MM.1S (cell line): Measurements from ENCODE around the gene TAF11L2.
"Not testable (repeated sequence)": the region's sequence is repeated elsewhere in the genome, so short reads cannot be mapped to it uniquely, and the experiment has no call there.

Experiments used
- DNase-seq: peaks from one replicate; pipeline ENCODE4 v3.0.0-alpha.2; 2015
- H2AFZ ChIP-seq: fragments of 300-600 bp; sonication (generic); 2 replicates; pipeline ENCODE4 v1.6.0; 2016; ENCODE audit warnings: antibody characterized with exemption, low read length
- H3F3A ChIP-seq: fragments of 300-600 bp; sonication (generic); 2 replicates; pipeline ENCODE4 v1.6.1; 2016; ENCODE audit warnings: mild to moderate bottlenecking, antibody characterized with exemption, low read length, moderate library complexity, mixed read lengths; ENCODE audit not compliant: insufficient read depth
- H3K27ac ChIP-seq: fragments of 300-600 bp; sonication (generic); 2 replicates; pipeline ENCODE4 v1.5.1; 2016; ENCODE audit warnings: mild to moderate bottlenecking, low read length
- H3K27me3 ChIP-seq: fragments of 300-600 bp; sonication (generic); replicated peaks from 2 replicates; pipeline ENCODE4 v1.6.0; 2016; ENCODE audit warnings: low read length; ENCODE audit not compliant: insufficient read depth
- H3K36me3 ChIP-seq: fragments of 300-600 bp; sonication (generic); replicated peaks from 2 replicates; pipeline ENCODE4 v1.6.1; 2016; ENCODE audit warnings: mild to moderate bottlenecking, low read length, mixed read lengths; ENCODE audit not compliant: insufficient read depth
- H3K4me1 ChIP-seq: fragments of 300-600 bp; sonication (generic); 2 replicates; pipeline ENCODE4 v1.6.1; 2016; ENCODE audit warnings: low read length, mixed read lengths
- H3K4me2 ChIP-seq: fragments of 300-600 bp; sonication (generic); 2 replicates; pipeline ENCODE4 v1.6.0; 2016; ENCODE audit warnings: low read depth, low read length
- H3K4me3 ChIP-seq: fragments of 300-600 bp; sonication (generic); 2 replicates; pipeline ENCODE4 v1.5.1; 2016; ENCODE audit warnings: low read length, mixed read lengths
- H3K79me2 ChIP-seq: fragments of 300-600 bp; sonication (generic); 2 replicates; pipeline ENCODE4 v1.6.1; 2016; ENCODE audit warnings: mixed run types, low read length, mixed read lengths
- H3K9ac ChIP-seq: fragments of 300-600 bp; sonication (generic); 2 replicates; pipeline ENCODE4 v1.6.1; 2016; ENCODE audit warnings: low read length, mixed read lengths
- H3K9me2 ChIP-seq: fragments of 300-600 bp; sonication (generic); replicated peaks from 2 replicates; pipeline ENCODE4 v1.6.1; 2016; ENCODE audit warnings: mild to moderate bottlenecking, low read length, mixed read lengths; ENCODE audit not compliant: insufficient read depth
- H3K9me3 ChIP-seq: fragments of 300-600 bp; sonication (generic); replicated peaks from 2 replicates; pipeline ENCODE4 v1.6.1; 2016; ENCODE audit warnings: mild to moderate bottlenecking, low read length, mixed read lengths; ENCODE audit not compliant: insufficient read depth
- H4K20me1 ChIP-seq: fragments of 300-600 bp; sonication (generic); 2 replicates; pipeline ENCODE4 v1.6.1; 2016; ENCODE audit warnings: mild to moderate bottlenecking, low read length, moderate library complexity, mixed read lengths; ENCODE audit not compliant: insufficient read depth
- EZH2 ChIP-seq: fragments of 300-600 bp; sonication (generic); optimal IDR thresholded peaks from 2 replicates; pipeline ENCODE3; 2017; ENCODE audit warnings: low read depth, mild to moderate bottlenecking, antibody characterized with exemption, low read length, mixed read lengths
- EZH2phosphoT487 ChIP-seq: fragments of 300-600 bp; sonication (generic); IDR thresholded peaks from 2 replicates; pipeline ENCODE4 v1.6.1; 2018; ENCODE audit warnings: antibody characterized with exemption, low read length
- TF ChIP-seq, protein P1 (sequence below): fragments of 300-600 bp; sonication (generic); IDR thresholded peaks from 2 replicates; pipeline ENCODE4 v1.5.1; 2016; ENCODE audit warnings: antibody characterized with exemption, low read length, mixed read lengths

Gene TAF11L2

DNA sequence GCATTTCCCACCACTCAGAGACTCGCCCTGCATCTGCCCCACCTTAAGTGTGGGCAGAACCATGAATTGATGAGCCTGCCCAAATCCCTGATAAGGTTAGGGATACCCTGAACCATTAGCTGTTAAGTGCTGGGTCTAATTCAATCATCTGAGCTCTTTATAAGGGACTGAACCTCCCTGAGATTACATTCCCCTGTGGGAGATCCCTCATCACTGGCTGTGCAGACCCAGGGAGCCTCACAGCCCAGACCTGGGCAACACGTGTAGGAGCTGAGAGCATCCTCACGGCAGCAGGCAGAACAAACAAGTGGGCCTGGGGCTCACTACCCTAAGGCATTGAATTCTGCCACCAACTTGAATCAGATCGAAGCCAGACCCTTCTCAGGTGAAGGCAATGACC is 585 bp upstream of the TAF11L2 start:
- H3K9me3 ChIP-seq: no peaks in the 10 kb centered on the region
- no peaks in the 10 kb centered on the region for H3K79me2 ChIP-seq
- H3K27me3 ChIP-seq: no peaks in the 10 kb centered on the region
- TF ChIP-seq EZH2 (no peak), EZH2phosphoT487 (no peak)
- TF ChIP-seq, protein P1, sequence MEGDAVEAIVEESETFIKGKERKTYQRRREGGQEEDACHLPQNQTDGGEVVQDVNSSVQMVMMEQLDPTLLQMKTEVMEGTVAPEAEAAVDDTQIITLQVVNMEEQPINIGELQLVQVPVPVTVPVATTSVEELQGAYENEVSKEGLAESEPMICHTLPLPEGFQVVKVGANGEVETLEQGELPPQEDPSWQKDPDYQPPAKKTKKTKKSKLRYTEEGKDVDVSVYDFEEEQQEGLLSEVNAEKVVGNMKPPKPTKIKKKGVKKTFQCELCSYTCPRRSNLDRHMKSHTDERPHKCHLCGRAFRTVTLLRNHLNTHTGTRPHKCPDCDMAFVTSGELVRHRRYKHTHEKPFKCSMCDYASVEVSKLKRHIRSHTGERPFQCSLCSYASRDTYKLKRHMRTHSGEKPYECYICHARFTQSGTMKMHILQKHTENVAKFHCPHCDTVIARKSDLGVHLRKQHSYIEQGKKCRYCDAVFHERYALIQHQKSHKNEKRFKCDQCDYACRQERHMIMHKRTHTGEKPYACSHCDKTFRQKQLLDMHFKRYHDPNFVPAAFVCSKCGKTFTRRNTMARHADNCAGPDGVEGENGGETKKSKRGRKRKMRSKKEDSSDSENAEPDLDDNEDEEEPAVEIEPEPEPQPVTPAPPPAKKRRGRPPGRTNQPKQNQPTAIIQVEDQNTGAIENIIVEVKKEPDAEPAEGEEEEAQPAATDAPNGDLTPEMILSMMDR: no peak
- H3K9me2 ChIP-seq: no peaks in the 10 kb centered on the region
- H4K20me1 ChIP-seq: no peaks in the 10 kb centered on the region
- H3K4me2 ChIP-seq: no peak overlapping the region
- H3K4me1 ChIP-seq: no peaks in the 10 kb centered on the region
- H3K36me3 ChIP-seq: no peaks in the 10 kb centered on the region
- DNase-seq: no peak
- H3K27ac ChIP-seq: no peak overlapping the region
- no peak overlapping the region for H3K4me3 ChIP-seq
- H3F3A ChIP-seq: no peaks in the 10 kb centered on the region
- H2AFZ ChIP-seq: no peak overlapping the region
- H3K9ac ChIP-seq: no peak overlapping the region

DNA sequence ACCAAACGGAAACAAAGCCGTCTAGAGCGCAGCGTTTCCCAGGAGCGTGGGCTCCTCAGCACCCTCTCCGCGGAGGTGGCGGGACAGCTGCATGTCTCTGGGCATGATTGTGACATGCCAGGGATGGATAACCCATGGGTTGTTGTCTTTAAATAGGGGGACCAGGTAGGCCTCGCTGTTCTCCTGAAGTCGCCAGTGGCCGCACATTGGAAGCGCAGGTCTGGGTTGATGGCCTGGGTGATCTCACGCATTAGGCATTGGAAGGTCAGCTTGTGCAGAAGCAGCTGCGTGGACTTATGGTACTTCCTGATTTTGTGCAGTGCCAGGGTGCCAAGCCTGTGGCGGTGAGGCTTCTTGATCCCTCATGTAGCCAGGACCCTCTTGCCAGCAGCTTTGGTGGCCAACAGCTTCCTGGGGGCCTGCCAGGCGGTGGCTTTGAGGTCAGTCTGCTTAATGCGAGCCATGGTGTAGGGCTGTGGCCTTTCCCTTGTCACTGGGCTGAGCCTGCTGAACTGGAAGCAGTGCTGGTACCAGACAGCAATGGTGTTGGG is 13.8 kb downstream of the TAF11L2 start:
- H4K20me1 ChIP-seq: no peaks in the 10 kb centered on the region
- no peak overlapping the region for H3K9ac ChIP-seq
- no peaks in the 10 kb centered on the region for H3K36me3 ChIP-seq
- no peak overlapping the region for H3K4me3 ChIP-seq
- H2AFZ ChIP-seq: no peak overlapping the region
- H3F3A ChIP-seq: no peaks in the 10 kb centered on the region
- no peaks in the 10 kb centered on the region for H3K4me1 ChIP-seq
- no peaks in the 10 kb centered on the region for H3K9me3 ChIP-seq
- no peaks in the 10 kb centered on the region for H3K79me2 ChIP-seq
- H3K4me2 ChIP-seq: no peak overlapping the region
- H3K27ac ChIP-seq: no peak overlapping the region
- no peak for TF ChIP-seq EZH2phosphoT487
- no peak for DNase-seq
- no peaks in the 10 kb centered on the region for H3K27me3 ChIP-seq
- H3K9me2 ChIP-seq: no peaks in the 10 kb centered on the region

DNA sequence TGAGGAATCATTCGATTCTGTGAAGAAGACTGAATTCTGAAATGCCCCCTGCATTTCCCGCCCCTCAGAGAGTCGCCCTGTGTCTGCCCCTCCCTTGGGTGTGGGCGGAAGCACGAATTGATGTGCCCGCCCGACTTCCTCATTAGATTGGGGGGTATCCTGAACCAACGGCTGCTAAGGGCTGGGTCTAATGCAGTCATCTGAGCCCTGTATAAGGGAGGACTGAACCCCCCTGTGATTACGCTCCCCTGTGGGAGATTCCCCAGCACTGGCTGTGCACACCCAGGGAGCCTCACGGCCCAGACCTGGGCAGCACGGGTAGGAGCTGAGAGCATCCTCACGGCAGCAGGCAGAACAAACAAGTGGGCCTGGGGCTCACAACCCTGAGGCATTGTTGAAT is 19.5 kb downstream of the TAF11L2 start:
- not testable (repeated sequence) for H3F3A ChIP-seq, H3K4me2 ChIP-seq, H3K27ac ChIP-seq, H3K9ac ChIP-seq, H4K20me1 ChIP-seq, H3K9me3 ChIP-seq, H3K36me3 ChIP-seq, H2AFZ ChIP-seq, DNase-seq, H3K4me3 ChIP-seq, H3K9me2 ChIP-seq, H3K27me3 ChIP-seq, H3K79me2 ChIP-seq, H3K4me1 ChIP-seq

DNA sequence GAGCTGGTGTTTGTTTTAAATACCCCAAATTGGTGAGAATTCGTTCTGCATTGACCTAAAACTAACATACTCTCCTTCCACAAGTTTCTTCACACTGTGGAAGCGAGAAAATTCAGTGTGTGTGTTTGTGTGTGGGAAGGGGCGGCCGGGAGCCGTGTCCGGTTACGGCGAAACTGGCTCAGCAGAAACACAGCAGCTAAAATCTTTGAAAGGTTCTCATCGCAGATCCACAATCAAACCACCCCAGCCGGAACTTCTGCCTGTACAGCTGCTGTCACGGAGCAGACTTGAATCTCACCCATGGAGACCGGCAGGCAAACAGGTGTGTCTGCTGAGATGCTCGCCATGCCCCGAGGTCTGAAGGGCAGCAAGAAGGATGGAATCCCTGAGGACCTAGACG is 20.0 kb downstream of the TAF11L2 start, which contains the start of gene TAF11L3:
Gene TAF11L3, plus strand, starts transcription at position 301 of the 400 bp plus-strand sequence.
- H3K36me3 ChIP-seq, H2AFZ ChIP-seq, H3K9ac ChIP-seq, H3K27ac ChIP-seq, H3K27me3 ChIP-seq, H3K4me2 ChIP-seq, H3F3A ChIP-seq, H3K4me1 ChIP-seq, H3K9me3 ChIP-seq, H3K9me2 ChIP-seq, DNase-seq, H3K4me3 ChIP-seq, H4K20me1 ChIP-seq, H3K79me2 ChIP-seq: not testable (repeated sequence)

GRCh38 chr5:17519508-17519907 is 21.5 kb downstream of the TAF11L2 start:
- H3K4me3 ChIP-seq, H3K4me2 ChIP-seq, H3K27me3 ChIP-seq, H2AFZ ChIP-seq, H3K9me2 ChIP-seq, H3K27ac ChIP-seq, H3F3A ChIP-seq, H3K36me3 ChIP-seq, H3K4me1 ChIP-seq, H3K9me3 ChIP-seq, H3K79me2 ChIP-seq, H4K20me1 ChIP-seq, DNase-seq, H3K9ac ChIP-seq: not testable (repeated sequence)

DNA sequence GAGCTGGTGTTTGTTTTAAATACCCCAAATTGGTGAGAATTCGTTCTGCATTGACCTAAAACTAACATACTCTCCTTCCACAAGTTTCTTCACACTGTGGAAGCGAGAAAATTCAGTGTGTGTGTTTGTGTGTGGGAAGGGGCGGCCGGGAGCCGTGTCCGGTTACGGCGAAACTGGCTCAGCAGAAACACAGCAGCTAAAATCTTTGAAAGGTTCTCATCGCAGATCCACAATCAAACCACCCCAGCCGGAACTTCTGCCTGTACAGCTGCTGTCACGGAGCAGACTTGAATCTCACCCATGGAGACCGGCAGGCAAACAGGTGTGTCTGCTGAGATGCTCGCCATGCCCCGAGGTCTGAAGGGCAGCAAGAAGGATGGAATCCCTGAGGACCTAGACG is 23.5 kb downstream of the TAF11L2 start, which contains the start of gene TAF11L4:
Gene TAF11L4, plus strand, starts transcription at position 301 of the 400 bp plus-strand sequence.
- H3K4me1 ChIP-seq, H3K9ac ChIP-seq, H4K20me1 ChIP-seq, H3K4me3 ChIP-seq, H3F3A ChIP-seq, H3K4me2 ChIP-seq, H3K9me3 ChIP-seq, H3K79me2 ChIP-seq, H3K9me2 ChIP-seq, H3K27me3 ChIP-seq, H3K27ac ChIP-seq, DNase-seq, H2AFZ ChIP-seq, H3K36me3 ChIP-seq: not testable (repeated sequence)

DNA sequence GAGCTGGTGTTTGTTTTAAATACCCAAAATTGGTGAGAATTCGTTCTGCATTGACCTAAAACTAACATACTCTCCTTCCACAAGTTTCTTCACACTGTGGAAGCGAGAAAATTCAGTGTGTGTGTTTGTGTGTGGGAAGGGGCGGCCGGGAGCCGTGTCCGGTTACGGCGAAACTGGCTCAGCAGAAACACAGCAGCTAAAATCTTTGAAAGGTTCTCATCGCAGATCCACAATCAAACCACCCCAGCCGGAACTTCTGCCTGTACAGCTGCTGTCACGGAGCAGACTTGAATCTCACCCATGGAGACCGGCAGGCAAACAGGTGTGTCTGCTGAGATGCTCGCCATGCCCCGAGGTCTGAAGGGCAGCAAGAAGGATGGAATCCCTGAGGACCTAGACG is 26.9 kb downstream of the TAF11L2 start, which contains the start of gene TAF11L5:
Gene TAF11L5, plus strand, starts transcription at position 301 of the 400 bp plus-strand sequence.
- H3K9ac ChIP-seq, H3F3A ChIP-seq, H3K79me2 ChIP-seq, H4K20me1 ChIP-seq, H3K9me3 ChIP-seq, H3K9me2 ChIP-seq, H3K4me3 ChIP-seq, H3K27ac ChIP-seq, H2AFZ ChIP-seq, H3K36me3 ChIP-seq, H3K4me2 ChIP-seq, H3K4me1 ChIP-seq, DNase-seq, H3K27me3 ChIP-seq: not testable (repeated sequence)
